SK-N-MC (cell line): ENCODE measurements around the gene PRAMEF15.
"Not testable (repeated sequence)": the region's sequence is repeated elsewhere in the genome, so short reads cannot be mapped to it uniquely, and the experiment has no call there.

Experiments
- EZH2 ChIP-seq: fragments of 200-600 bp; sonication (generic); IDR thresholded peaks from one replicate; pipeline ENCODE4 v1.6.1; 2017; ENCODE audit warnings: antibody characterized with exemption
- POLR2AphosphoS5 ChIP-seq: IDR thresholded peaks from 2 replicates; pipeline ENCODE4 v1.6.1; 2012; ENCODE audit warnings: mild to moderate bottlenecking, low read depth, low read length, borderline replicate concordance

GRCh38 chr1:13342496-13342895 is 27.1 kb downstream of the PRAMEF15 start:
- not testable (repeated sequence) for TF ChIP-seq EZH2, POLR2AphosphoS5
